ENCODE measurements around the gene COQ8A.

Gene COQ8A

GRCh38 chr1:226983992-226984364 is 43.9 kb downstream of the COQ8A start:
- no peak overlapping the region for H2BK12ac ChIP-seq (ENCODE audit: low read length)
- H3K18ac ChIP-seq (ENCODE audit: low read length), result no peak overlapping the region
- no peak overlapping the region for H2BK120ac ChIP-seq (ENCODE audit: insufficient read depth, low read length, poor library complexity)
- H3K27ac ChIP-seq (ENCODE audit: low read depth, low read length), result no peak overlapping the region
- no peaks in the 10 kb centered on the region for H3K27me3 ChIP-seq (ENCODE audit: insufficient read depth, low read length)
- H3K23ac ChIP-seq (ENCODE audit: low read length), result no peak overlapping the region
- no peaks in the 10 kb centered on the region for H3K9me3 ChIP-seq (ENCODE audit: insufficient read depth, low read depth, low read length)
- no peak overlapping the region for H4K8ac ChIP-seq (ENCODE audit: low read depth, low read length)
- H3K36me3 ChIP-seq (ENCODE audit: control insufficient read depth in 1 of 2, insufficient read depth in 2 of 2, low read length in 2 of 2), result peaks cover 3 to 5% of the 10 kb centered on the region in 2 experiments
- no peaks in the 10 kb centered on the region for H3K79me1 ChIP-seq (ENCODE audit: low read length)
- H3K9ac ChIP-seq (ENCODE audit: low read length), result no peak overlapping the region
- no peak overlapping the region for H2BK5ac ChIP-seq (ENCODE audit: low read depth, low read length, poor library complexity)
- H2AK5ac ChIP-seq (ENCODE audit: low read length), result no peak overlapping the region
- no peak overlapping the region for H3K4me2 ChIP-seq (ENCODE audit: low read length)
- H3K4me1 ChIP-seq (ENCODE audit: control insufficient read depth in 1 of 2, insufficient read depth in 2 of 2, low read length in 2 of 2), result peaks cover 9 to 11% of the 10 kb centered on the region in 2 experiments
- no peak for DNase-seq
- no peak overlapping the region for H2AFZ ChIP-seq (ENCODE audit: insufficient read depth, low read length, poor library complexity)
- H3K4me3 ChIP-seq (ENCODE audit: low read depth, low read length), result no peak overlapping the region
- H3K4ac ChIP-seq (ENCODE audit: low read depth, low read length), result no peak overlapping the region
- H3K79me2 ChIP-seq (ENCODE audit: control insufficient read depth, insufficient read depth, low read length, poor library complexity), result no peaks in the 10 kb centered on the region
- H4K12ac ChIP-seq (ENCODE audit: low read depth, low read length), result no peak overlapping the region
- H4K91ac ChIP-seq (ENCODE audit: low read depth, low read length), result no peak overlapping the region
- no peak overlapping the region for H3K14ac ChIP-seq (ENCODE audit: low read length)
- no CpG with 5 or more reads among the region's 5 CpGs for WGBS (ENCODE audit: extremely low coverage, insufficient coverage, insufficient read length)

GRCh38 chr1:226984521-226985238 is 44.6 kb downstream of the COQ8A start:
- no CpG with 5 or more reads among the region's 18 CpGs for WGBS (ENCODE audit: extremely low coverage, insufficient coverage, insufficient read length)
- Histone ChIP-seq H2BK12ac (ENCODE audit: low read length) (no peak overlapping the region), H2BK120ac (ENCODE audit: insufficient read depth, low read length, poor library complexity) (no peak overlapping the region), H3K23ac (ENCODE audit: low read length) (no peak overlapping the region), H3K27me3 (ENCODE audit: insufficient read depth, low read length) (no peaks in the 10 kb centered on the region), H3K4me2 (ENCODE audit: low read length) (no peak overlapping the region), H4K8ac (ENCODE audit: low read depth, low read length) (no peak overlapping the region), H2AFZ (ENCODE audit: insufficient read depth, low read length, poor library complexity) (no peak overlapping the region), H2AK5ac (ENCODE audit: low read length) (no peak overlapping the region), H4K12ac (ENCODE audit: low read depth, low read length) (no peak overlapping the region), H2BK5ac (ENCODE audit: low read depth, low read length, poor library complexity) (no peak overlapping the region), H4K91ac (ENCODE audit: low read depth, low read length) (no peak overlapping the region), H3K79me1 (ENCODE audit: low read length) (no peaks in the 10 kb centered on the region), H3K14ac (ENCODE audit: low read length) (no peak overlapping the region), H3K4me1 (ENCODE audit: control insufficient read depth in 1 of 2, insufficient read depth in 2 of 2, low read length in 2 of 2) (peaks cover 9 to 12% of the 10 kb centered on the region in 2 experiments), H3K27ac (ENCODE audit: low read depth, low read length) (no peak overlapping the region), H3K4me3 (ENCODE audit: low read depth, low read length) (no peak overlapping the region), H3K4ac (ENCODE audit: low read depth, low read length) (no peak overlapping the region), H3K9ac (ENCODE audit: low read length) (no peak overlapping the region), H3K18ac (ENCODE audit: low read length) (no peak overlapping the region), H3K36me3 (ENCODE audit: control insufficient read depth in 1 of 2, insufficient read depth in 2 of 2, low read length in 2 of 2) (peaks cover 3 to 5% of the 10 kb centered on the region in 2 experiments), H3K79me2 (ENCODE audit: control insufficient read depth, insufficient read depth, low read length, poor library complexity) (no peaks in the 10 kb centered on the region), H3K9me3 (ENCODE audit: insufficient read depth, low read depth, low read length) (no peaks in the 10 kb centered on the region)
- DNase-seq, result no peak

- no peak overlapping the region for H3K4me2 ChIP-seq (ENCODE audit: low read length)
- no peak overlapping the region for H3K4ac ChIP-seq (ENCODE audit: low read depth, low read length)
- H3K27ac ChIP-seq (ENCODE audit: low read depth, low read length), result no peak overlapping the region
- H3K79me2 ChIP-seq (ENCODE audit: control insufficient read depth, insufficient read depth, low read length, poor library complexity), result no peaks in the 10 kb centered on the region
- no peak overlapping the region for H4K12ac ChIP-seq (ENCODE audit: low read depth, low read length)
- no peak overlapping the region for H2BK12ac ChIP-seq (ENCODE audit: low read length)
- H3K27me3 ChIP-seq (ENCODE audit: insufficient read depth, low read length), result no peaks in the 10 kb centered on the region
- no peak overlapping the region for H3K9ac ChIP-seq (ENCODE audit: low read length)
- H2AK5ac ChIP-seq (ENCODE audit: low read length), result no peak overlapping the region
- no peak overlapping the region for H3K14ac ChIP-seq (ENCODE audit: low read length)
- H3K4me1 ChIP-seq (ENCODE audit: control insufficient read depth in 1 of 2, insufficient read depth in 2 of 2, low read length in 2 of 2), result peaks cover 9 to 13% of the 10 kb centered on the region in 2 experiments
- H2BK120ac ChIP-seq (ENCODE audit: insufficient read depth, low read length, poor library complexity), result no peak overlapping the region
- H4K8ac ChIP-seq (ENCODE audit: low read depth, low read length), result no peak overlapping the region
- H3K23ac ChIP-seq (ENCODE audit: low read length), result no peak overlapping the region
- H2BK5ac ChIP-seq (ENCODE audit: low read depth, low read length, poor library complexity), result no peak overlapping the region
- H3K18ac ChIP-seq (ENCODE audit: low read length), result no peak overlapping the region
- no peaks in the 10 kb centered on the region for H3K79me1 ChIP-seq (ENCODE audit: low read length)
- no peak overlapping the region for H3K4me3 ChIP-seq (ENCODE audit: low read depth, low read length)
- no peak overlapping the region for H2AFZ ChIP-seq (ENCODE audit: insufficient read depth, low read length, poor library complexity)
- no peaks in the 10 kb centered on the region for H3K9me3 ChIP-seq (ENCODE audit: insufficient read depth, low read depth, low read length)
- H3K36me3 ChIP-seq (ENCODE audit: control insufficient read depth in 1 of 2, insufficient read depth in 2 of 2, low read length in 2 of 2), result peaks cover 3 to 5% of the 10 kb centered on the region in 2 experiments
- no peak overlapping the region for H4K91ac ChIP-seq (ENCODE audit: low read depth, low read length)
- no CpG with 5 or more reads among the region's 20 CpGs for WGBS (ENCODE audit: extremely low coverage, insufficient coverage, insufficient read length)
- no peak for DNase-seq
These were observed 45.2 kb downstream of the COQ8A start for GRCh38 chr1:226985239-226985838.

DNA sequence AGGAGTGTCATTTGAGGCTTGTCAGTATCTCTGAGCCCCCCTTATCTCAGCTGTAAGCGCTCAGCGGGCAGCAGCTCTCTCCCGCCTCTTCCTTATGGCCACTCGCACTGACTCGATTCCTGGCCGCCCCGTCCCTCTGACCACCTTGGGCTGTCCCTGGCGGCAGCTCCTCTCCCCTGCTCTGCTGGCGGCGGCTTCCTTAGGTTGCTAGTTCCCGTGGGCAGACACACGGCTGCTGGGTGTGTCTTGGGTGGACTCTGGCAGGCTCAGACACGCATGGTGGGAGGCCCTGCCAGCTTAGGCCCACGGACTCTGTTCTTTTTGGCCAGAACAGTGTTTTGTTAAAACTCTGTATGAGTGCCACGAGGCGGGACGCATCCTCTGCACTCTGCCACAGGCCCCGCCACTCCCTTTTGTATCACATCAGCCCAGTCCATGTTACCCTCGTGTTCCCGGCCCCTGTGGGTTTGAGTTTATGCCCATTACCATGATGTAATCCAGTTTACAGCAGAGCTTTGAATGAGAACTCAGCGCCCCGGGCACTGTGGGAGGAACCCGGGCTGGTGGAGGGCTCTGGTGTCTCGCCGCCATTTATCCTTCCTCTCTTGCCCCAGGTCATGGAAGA is 45.9 kb downstream of the COQ8A start:
- Histone ChIP-seq H2BK5ac (ENCODE audit: low read depth, low read length, poor library complexity) (no peak overlapping the region), H3K4me1 (ENCODE audit: control insufficient read depth in 1 of 2, insufficient read depth in 2 of 2, low read length in 2 of 2) (peaks cover 9 to 15% of the 10 kb centered on the region in 2 experiments), H2BK120ac (ENCODE audit: insufficient read depth, low read length, poor library complexity) (no peak overlapping the region), H3K9me3 (ENCODE audit: insufficient read depth, low read depth, low read length) (no peaks in the 10 kb centered on the region), H3K4me3 (ENCODE audit: low read depth, low read length) (no peak overlapping the region), H3K36me3 (ENCODE audit: control insufficient read depth in 1 of 2, insufficient read depth in 2 of 2, low read length in 2 of 2) (peaks cover 3 to 5% of the 10 kb centered on the region in 2 experiments), H3K23ac (ENCODE audit: low read length) (no peak overlapping the region), H3K79me1 (ENCODE audit: low read length) (no peaks in the 10 kb centered on the region), H3K4ac (ENCODE audit: low read depth, low read length) (no peak overlapping the region), H3K4me2 (ENCODE audit: low read length) (no peak overlapping the region), H3K79me2 (ENCODE audit: control insufficient read depth, insufficient read depth, low read length, poor library complexity) (no peaks in the 10 kb centered on the region), H2BK12ac (ENCODE audit: low read length) (no peak overlapping the region), H3K27me3 (ENCODE audit: insufficient read depth, low read length) (no peaks in the 10 kb centered on the region), H2AK5ac (ENCODE audit: low read length) (no peak overlapping the region), H4K12ac (ENCODE audit: low read depth, low read length) (no peak overlapping the region), H4K91ac (ENCODE audit: low read depth, low read length) (no peak overlapping the region), H3K9ac (ENCODE audit: low read length) (no peak overlapping the region), H3K14ac (ENCODE audit: low read length) (no peak overlapping the region), H3K27ac (ENCODE audit: low read depth, low read length) (no peak overlapping the region), H3K18ac (ENCODE audit: low read length) (no peak overlapping the region), H4K8ac (ENCODE audit: low read depth, low read length) (no peak overlapping the region), H2AFZ (ENCODE audit: insufficient read depth, low read length, poor library complexity) (no peak overlapping the region)
- no peak for DNase-seq
- no CpG with 5 or more reads among the region's 25 CpGs for WGBS (ENCODE audit: extremely low coverage, insufficient coverage, insufficient read length)

Measured in trophoblast cell (in vitro differentiated cells and primary cell).